ENCODE data around the gene ADAM12.

- TF ChIP-seq CBFB (IDR thresholded peaks at IDR 0.05; ENCODE audit: low read depth) = no peak
- no peak for TF ChIP-seq CBX5 (IDR thresholded peaks at IDR 0.05; ENCODE audit: low read depth)
- no peak for TF ChIP-seq YBX1 (IDR thresholded peaks at IDR 0.05)
Observed at GRCh38 chr10:126004752-126005151, 383.5 kb downstream of the ADAM12 start.

All from GM12878 (cell line).